ENCODE results near the gene ENDOV.

DNA sequence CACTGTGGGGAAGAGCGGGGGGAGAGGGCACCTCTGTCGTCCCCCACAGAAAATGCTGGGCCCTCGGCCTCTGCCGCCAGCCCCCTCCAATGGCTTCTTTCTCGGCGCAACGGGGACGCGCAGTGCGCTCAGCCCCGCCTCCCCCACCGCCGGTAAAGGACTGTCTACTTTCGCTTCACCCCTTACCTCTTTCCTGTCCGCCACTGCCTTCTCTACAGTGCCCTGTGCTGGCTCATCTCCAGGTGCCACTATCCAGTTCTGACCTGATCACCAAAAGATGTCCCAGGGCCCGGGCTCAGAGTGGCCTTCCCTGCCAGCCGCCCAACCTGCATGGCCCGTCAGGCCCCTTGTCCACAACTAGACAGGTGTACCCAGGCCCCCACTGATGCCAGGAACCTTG is 7.3 kb downstream of the ENDOV start:
- TF ChIP-seq ZNF274 (IDR thresholded peaks at IDR 0.05; ENCODE audit: low read depth, low read length) (no peak), RAD21 (IDR thresholded peaks at IDR 0.05; ENCODE audit: low read depth) (no peak), POLR2A (IDR thresholded peaks at IDR 0.05; ENCODE audit: borderline replicate concordance, extremely low read depth, insufficient read depth, insufficient read length) (no peak), POLR2AphosphoS5 (IDR thresholded peaks at IDR 0.05; ENCODE audit: low read depth, low read length) (no peak), CTCF (IDR thresholded peaks at IDR 0.05 in 2 of 3, conservative IDR thresholded peaks at IDR 0.05 in 1 of 3; ENCODE audit: borderline replicate concordance in 1 of 3, insufficient read depth in 1 of 3, low read depth in 2 of 3, low read length in 2 of 3) (no peak)

Data from HCT116 (cell line).